H1 (cell line): ENCODE data around the gene ADM2. TPM values are rescaled to one million over a fixed set of nuclear protein-coding genes. Genes with fewer than 3 reads are reported as not detected.

ENCODE experiments used
- CTCF ChIA-PET: fragments of 300-600 bp; sonication (Branson Sonifier 250); formaldehyde crosslinking; loops from one replicate; lab custom pipeline; 2021; ENCODE audit not compliant: partially characterized antibody; lab: Charles Lee
- POLR2A ChIA-PET: fragments of 300-600 bp; sonication (Branson Sonifier 250); formaldehyde crosslinking; loops from one replicate; lab custom pipeline; 2021; ENCODE audit warnings: inconsistent platforms; ENCODE audit not compliant: partially characterized antibody; lab: Charles Lee
- DNase-seq, 2 experiments: peaks; one replicate each; pipeline versions ENCODE4 v3.0.0 to v3.0.0-alpha.2; 2010 to 2022; ENCODE audit warnings: low spot score in 2 of 2, low read depth in 1 of 2, mixed read lengths in 1 of 2
- FAIRE-seq: peaks from 2 replicates; lab custom pipeline; 2011; peaks lifted over from hg19 to GRCh38; lab: Jason Lieb, UNC
- H2AFZ ChIP-seq: 2 replicates; pipeline ENCODE4 v1.8.1; 2012; ENCODE audit warnings: low read length, inconsistent platforms
- H2AK5ac ChIP-seq: 2 replicates; pipeline ENCODE4 v1.6.1; 2013; ENCODE audit warnings: low read depth, low read length
- H2BK120ac ChIP-seq: replicated peaks from 2 replicates; pipeline ENCODE3; 2013; ENCODE audit warnings: low read depth, low read length, inconsistent platforms
- H2BK12ac ChIP-seq: 2 replicates; pipeline ENCODE4 v1.6.1; 2013; ENCODE audit warnings: low read depth, low read length
- H2BK15ac ChIP-seq: 2 replicates; pipeline ENCODE4 v1.6.1; 2013; ENCODE audit warnings: low read length
- H2BK20ac ChIP-seq: 2 replicates; pipeline ENCODE4 v1.6.1; 2013; ENCODE audit warnings: low read length
- H2BK5ac ChIP-seq: 2 replicates; pipeline ENCODE4 v1.6.1; 2013; ENCODE audit warnings: low read depth, low read length
- H3K14ac ChIP-seq: 2 replicates; pipeline ENCODE4 v1.6.1; 2013; ENCODE audit warnings: inconsistent platforms; ENCODE audit not compliant: insufficient read length
- H3K18ac ChIP-seq: 2 replicates; pipeline ENCODE4 v1.6.1; 2013; ENCODE audit warnings: low read length; ENCODE audit errors: extremely low read depth
- H3K23ac ChIP-seq: 2 replicates; pipeline ENCODE4 v1.6.1; 2013; ENCODE audit warnings: inconsistent platforms; ENCODE audit not compliant: insufficient read length
- H3K23me2 ChIP-seq: 2 replicates; pipeline ENCODE4 v1.6.1; 2013; ENCODE audit warnings: low read depth, low read length
- H3K27ac ChIP-seq: 2 replicates; pipeline ENCODE4 v1.6.1; 2011; ENCODE audit warnings: low read depth, low read length, inconsistent platforms
- H3K27me3 ChIP-seq, 4 experiments: replicated peaks in 1 of 4; 1 replicate in 1 of 4; 2 replicates in 3 of 4; pipeline versions ENCODE4 v1.6.1 to v1.8.1; 2011 to 2013; ENCODE audit warnings: low read length in 3 of 4, mild to moderate bottlenecking in 3 of 4, inconsistent platforms in 2 of 4, mixed read lengths in 2 of 4, moderate library complexity in 1 of 4; ENCODE audit not compliant: control insufficient read depth in 3 of 4, insufficient read depth in 3 of 4; ENCODE audit errors: extremely low read depth in 1 of 4
- H3K36me3 ChIP-seq, 4 experiments: 2 replicates each; pipeline versions ENCODE4 v1.6.1 to v1.8.1; 2011 to 2013; ENCODE audit warnings: mild to moderate bottlenecking in 4 of 4, low read length in 3 of 4, moderate library complexity in 2 of 4, control low read depth in 1 of 4, inconsistent platforms in 1 of 4; ENCODE audit not compliant: insufficient read depth in 4 of 4, control insufficient read depth in 2 of 4
- H3K4ac ChIP-seq: replicated peaks from 2 replicates; pipeline ENCODE3; 2013; ENCODE audit warnings: low read length, low read depth, mixed read lengths, inconsistent platforms; ENCODE audit not compliant: insufficient read length
- H3K4me1 ChIP-seq, 4 experiments: replicated peaks in 1 of 4; 1 replicate in 1 of 4; 2 replicates in 3 of 4; pipeline versions ENCODE4 v1.6.1 to v1.8.1; 2011 to 2013; ENCODE audit warnings: low read length in 3 of 4, inconsistent platforms in 2 of 4, mixed read lengths in 1 of 4; ENCODE audit not compliant: insufficient read depth in 4 of 4, control insufficient read depth in 3 of 4
- H3K4me2 ChIP-seq, 2 experiments: 2 replicates each; pipeline versions ENCODE4 v1.6.1 to v1.8.1; 2011 to 2013; ENCODE audit warnings: low read depth in 2 of 2, low read length in 2 of 2, control low read depth in 1 of 2, inconsistent platforms in 1 of 2, mild to moderate bottlenecking in 1 of 2; ENCODE audit not compliant: insufficient read depth in 1 of 2
- H3K4me3 ChIP-seq, 4 experiments: fragments of 200-600, 300-600 bp in 1 of 4; sonication (generic), shearing (Covaris generic), sonication (Bioruptor Twin) in 1 of 4; 2 replicates each; pipeline versions ENCODE4 v1.5.1 to v1.8.1; 2011 to 2016; ENCODE audit warnings: low read length in 4 of 4, low read depth in 3 of 4, control low read depth in 2 of 4, inconsistent platforms in 2 of 4, mild to moderate bottlenecking in 2 of 4, mixed read lengths in 1 of 4, moderate library complexity in 1 of 4; ENCODE audit not compliant: insufficient read depth in 2 of 4; ENCODE audit errors: extremely low read depth in 1 of 4
- H3K56ac ChIP-seq: replicated peaks from 2 replicates; pipeline ENCODE3; 2013; ENCODE audit warnings: low read depth, mild to moderate bottlenecking, mixed read lengths, low read length, inconsistent platforms; ENCODE audit not compliant: insufficient read length
- H3K79me1 ChIP-seq: 2 replicates; pipeline ENCODE4 v1.6.1; 2013; ENCODE audit warnings: low read depth, low read length, control low read depth
- H3K79me2 ChIP-seq, 2 experiments: 2 replicates each; pipeline versions ENCODE4 v1.6.1 to v1.8.1; 2012 to 2013; ENCODE audit warnings: low read length in 2 of 2, mild to moderate bottlenecking in 2 of 2, inconsistent platforms in 1 of 2; ENCODE audit not compliant: insufficient read depth in 2 of 2, control insufficient read depth in 1 of 2
- H3K9ac ChIP-seq, 4 experiments: replicated peaks in 1 of 4; 1 replicate in 1 of 4; 2 replicates in 3 of 4; pipeline versions ENCODE4 v1.6.1 to v1.8.1; 2011 to 2013; ENCODE audit warnings: low read depth in 3 of 4, low read length in 3 of 4, control low read depth in 2 of 4, mild to moderate bottlenecking in 2 of 4, moderate library complexity in 2 of 4, inconsistent platforms in 1 of 4; ENCODE audit errors: extremely low read depth in 1 of 4
- H3K9me3 ChIP-seq, 2 experiments: 2 replicates each; pipeline versions ENCODE4 v1.6.1 to v1.8.1; 2012 to 2013; ENCODE audit warnings: mild to moderate bottlenecking in 2 of 2, moderate library complexity in 2 of 2, control low read depth in 1 of 2, inconsistent platforms in 1 of 2, low read depth in 1 of 2, low read length in 1 of 2, mixed read lengths in 1 of 2; ENCODE audit not compliant: insufficient read depth in 2 of 2
- H4K20me1 ChIP-seq, 2 experiments: replicated peaks in 1 of 2; 2 replicates each; pipeline versions ENCODE3 to v1.8.1; 2011 to 2013; ENCODE audit warnings: inconsistent platforms in 2 of 2, low read length in 2 of 2, mild to moderate bottlenecking in 1 of 2; ENCODE audit not compliant: insufficient read depth in 2 of 2, control insufficient read depth in 1 of 2
- H4K5ac ChIP-seq: 2 replicates; pipeline ENCODE4 v1.6.1; 2013; ENCODE audit warnings: low read length, low read depth, mixed read lengths, inconsistent platforms; ENCODE audit not compliant: insufficient read length
- H4K8ac ChIP-seq: 2 replicates; pipeline ENCODE4 v1.8.0; 2013; ENCODE audit warnings: mild to moderate bottlenecking, moderate library complexity, low read length, inconsistent platforms; ENCODE audit not compliant: insufficient read depth; ENCODE audit errors: extremely low read depth
- H4K91ac ChIP-seq: replicated peaks from 2 replicates; pipeline ENCODE3; 2013; ENCODE audit warnings: low read length, mixed read lengths, inconsistent platforms; ENCODE audit not compliant: insufficient read length
- BCL11A ChIP-seq, 2 experiments: IDR thresholded peaks; one replicate each; pipeline ENCODE4 v1.6.1; 2011; ENCODE audit warnings: low read depth in 2 of 2, low read length in 2 of 2, mild to moderate bottlenecking in 2 of 2
- EP300 ChIP-seq, 2 experiments: IDR thresholded peaks; 1 replicate in 1 of 2; 2 replicates in 1 of 2; pipeline ENCODE4 v1.6.1; 2011 to 2012; ENCODE audit warnings: low read depth in 2 of 2, low read length in 2 of 2, mild to moderate bottlenecking in 2 of 2, borderline replicate concordance in 1 of 2, inconsistent platforms in 1 of 2, moderate library complexity in 1 of 2
- FOSL1 ChIP-seq: IDR thresholded peaks from 2 replicates; pipeline ENCODE4 v1.6.1; 2011; ENCODE audit warnings: mild to moderate bottlenecking, low read depth, low read length, moderate library complexity; ENCODE audit not compliant: insufficient read depth
- NANOG ChIP-seq: IDR thresholded peaks from 2 replicates; pipeline ENCODE4 v1.6.1; 2011; ENCODE audit warnings: low read length, low read depth, mild to moderate bottlenecking, inconsistent platforms; ENCODE audit not compliant: insufficient read depth, poor library complexity, severe bottlenecking
- SIX5 ChIP-seq: IDR thresholded peaks from 2 replicates; pipeline ENCODE4 v1.6.1; 2011; ENCODE audit warnings: mild to moderate bottlenecking, low read depth, low read length
- WGBS, 2 experiments: shearing (Covaris generic) in 1 of 2; methylation state at CpG; one replicate each; pipeline versions ENCODE4 v1.1.6 to v1.1.7; 2013 to 2015; ENCODE audit warnings: low lambda C conversion rate in 2 of 2, mixed read lengths in 2 of 2, inconsistent platforms in 1 of 2, low coverage in 1 of 2, missing lambda C conversion rate in 1 of 2; ENCODE audit not compliant: insufficient replicate concordance in 2 of 2, insufficient coverage in 1 of 2, insufficient read length in 1 of 2; ENCODE audit errors: extremely low coverage in 1 of 2, missing lambda C conversion rate in 1 of 2; 5-methylcytosine and 5-hydroxymethylcytosine counted together
- polyA plus RNA-seq, 7 experiments: library from polyadenylated mRNA; depleted of rRNA in 3 of 7; stranded (reverse) in 5 of 7; unstranded in 2 of 7; fragments of >200 nt in 5 of 7; fragments of 200-250 nt in 2 of 7; gene quantifications; 1 replicate in 5 of 7; 2 replicates in 1 of 7; 4 replicates in 1 of 7; pipeline versions ENCODE4 v1.2.1 to v1.2.3, GENCODE V29; 2011 to 2013; ENCODE audit warnings: missing spikeins in 2 of 7, mixed read lengths in 2 of 7
- total RNA-seq: library from RNA; stranded (reverse); fragmentation: NEBNext Ultra II Directional; extraction: Animal tissue kit (Norgen Biotek cat#: 25700); gene quantifications from 2 replicates; pipeline ENCODE4 v1.2.1, GENCODE V29; 2021

ADM2 gene
- total and polyA plus RNA-seq, 2 of the 8 experiments (the other 6 are each of a cell fraction or from before 2014, with no cell fraction given) = 3.3 to 7.5 TPM

DNA sequence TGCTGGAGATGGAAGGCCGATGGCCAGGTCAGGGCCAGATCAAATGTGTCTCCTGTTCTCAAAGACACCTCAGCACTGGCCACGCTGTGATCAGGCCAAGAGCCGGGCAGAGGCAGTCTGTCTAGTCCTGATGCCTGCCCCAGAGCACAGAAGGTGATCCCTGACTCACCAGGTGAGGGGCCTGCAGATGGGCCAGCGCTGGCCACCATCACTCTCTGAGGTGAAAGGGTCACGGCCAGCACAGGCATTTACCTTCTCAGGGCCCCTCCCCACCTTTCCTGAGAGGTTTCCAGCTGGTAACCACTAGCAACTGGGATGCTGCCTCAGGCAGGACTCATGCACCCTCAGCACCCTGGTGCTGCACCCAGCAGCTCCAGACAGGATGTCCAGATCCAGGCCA lies 9.4 kb upstream of the ADM2 start:
- ChIA-PET POLR2A (interaction anchor here (1.4 to 2.8 kb wide), 4 partner anchors 11 to 18 kb away, joined by 3 to 6 read pairs (median 4); partner anchors contain the start of gene MIOX), CTCF (interaction anchor here (0.6 to 9.1 kb wide), 8 partner anchors 14 to 134 kb away, joined by 3 to 60 read pairs (median 3); no protein-coding TSS in a partner anchor)
- no peak overlapping the region for H4K91ac ChIP-seq
- H3K4me3 ChIP-seq = no peak overlapping the region
- H3K56ac ChIP-seq = no peak overlapping the region
- no peak overlapping the region for H2BK5ac ChIP-seq
- no peak overlapping the region for H2AFZ ChIP-seq
- H2BK12ac ChIP-seq = no peak overlapping the region
- no peak overlapping the region for H3K18ac ChIP-seq
- H3K23ac ChIP-seq = no peak overlapping the region
- H3K9me3 ChIP-seq = no peaks in the 10 kb centered on the region
- FAIRE-seq = no peak
- peaks cover 0 to 59% of the 10 kb centered on the region in 2 experiments; a peak in 3 of 4 replicates for H3K79me2 ChIP-seq
- no peak overlapping the region for H4K8ac ChIP-seq
- 89% methylated on average over 4 of the region's 5 CpGs; no CpG with 5 or more reads in 1 of the 2 experiments for WGBS, 2 experiments
- no peak for DNase-seq
- no peak overlapping the region for H3K4me2 ChIP-seq
- peaks cover 2 to 8% (median 5%) of the 10 kb centered on the region in 4 experiments; a peak in 6 of 8 replicates for H3K36me3 ChIP-seq
- H2BK120ac ChIP-seq = no peak overlapping the region
- no peak overlapping the region for H3K4ac ChIP-seq
- no peak overlapping the region for H3K14ac ChIP-seq
- no peak overlapping the region for H2BK15ac ChIP-seq
- H2AK5ac ChIP-seq = no peak overlapping the region
- no peak overlapping the region for H4K5ac ChIP-seq
- peaks cover 41 to 53% of the 10 kb centered on the region in 2 experiments for H4K20me1 ChIP-seq
- H3K27me3 ChIP-seq = no peaks in the 10 kb centered on the region; a peak in 1 of 7 replicates
- H3K79me1 ChIP-seq = peaks cover 34% of the 10 kb centered on the region
- H3K4me1 ChIP-seq = peaks cover 0 to 29% (median 18%) of the 10 kb centered on the region in 4 experiments; a peak in 6 of 7 replicates
- peaks cover 8% of the 10 kb centered on the region; the same call in 1 of the 2 replicates for H3K23me2 ChIP-seq
- H3K27ac ChIP-seq = no peak overlapping the region
- no peak overlapping the region for H3K9ac ChIP-seq
- no peak overlapping the region for H2BK20ac ChIP-seq
- TF ChIP-seq BCL11A (IDR thresholded peaks at IDR 0.05; ENCODE audit: low read depth in 2 of 2, low read length in 2 of 2) (no peak), NANOG (no peak), FOSL1 (no peak), EP300 (IDR thresholded peaks at IDR 0.05; ENCODE audit: borderline replicate concordance in 1 of 2, low read depth in 2 of 2, low read length in 2 of 2) (no peak), SIX5 (no peak)
